BE2C (cell line): ENCODE data around the gene MAP4K4.
"Not testable (repeated sequence)": the region's sequence is repeated elsewhere in the genome, so short reads cannot be mapped to it uniquely, and the experiment has no call there.

Experiments
- DNase-seq: peaks from one replicate; pipeline ENCODE4 v3.0.0-alpha.2; 2020
- H3K27me3 ChIP-seq: fragments of 250-450 bp; sonication (Bioruptor Pico); 2 replicates; pipeline ENCODE4 v1.5.1; 2020; ENCODE audit warnings: mild to moderate bottlenecking
- H3K36me3 ChIP-seq: fragments of 250-450 bp; sonication (Bioruptor Pico); 2 replicates; pipeline ENCODE4 v1.5.1; 2020; ENCODE audit warnings: mild to moderate bottlenecking
- H3K4me1 ChIP-seq: fragments of 250-450 bp; sonication (Bioruptor Pico); 2 replicates; pipeline ENCODE4 v1.5.1; 2020
- H3K4me3 ChIP-seq: 2 replicates; pipeline ENCODE4 v1.5.1; 2011; ENCODE audit warnings: low read depth, low read length
- H3K9me3 ChIP-seq: fragments of 250-450 bp; sonication (Bioruptor Pico); 2 replicates; pipeline ENCODE4 v1.5.1; 2020
- TF ChIP-seq, protein P1 (sequence below): IDR thresholded peaks from 2 replicates; pipeline ENCODE4 v1.5.1; 2012; ENCODE audit warnings: mild to moderate bottlenecking, low read depth, low read length

The MAP4K4 gene

DNA sequence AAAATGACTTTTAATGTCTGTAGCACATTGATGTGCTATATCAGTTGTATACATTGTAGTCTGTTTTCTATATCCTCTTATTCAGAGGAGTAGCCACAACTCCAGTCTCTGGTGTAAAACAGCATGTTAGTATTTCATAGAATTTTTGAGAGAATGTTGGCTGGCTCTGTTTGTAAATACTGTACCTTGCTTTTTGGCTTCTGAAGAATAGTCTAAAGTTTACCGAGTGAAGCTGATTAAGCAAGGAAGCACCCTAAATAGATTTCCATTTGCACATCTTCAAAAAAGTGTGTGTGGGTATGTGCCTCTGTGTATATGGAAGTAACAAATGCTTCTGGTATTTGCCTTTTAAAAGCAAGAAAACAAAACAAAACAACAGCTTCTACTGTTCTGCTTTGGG lies 50.5 kb downstream of the MAP4K4 start:
- no peaks in the 10 kb centered on the region for H3K4me1 ChIP-seq

GRCh38 chr2:101748462-101748861 lies 51.0 kb downstream of the MAP4K4 start:
- H3K36me3 ChIP-seq, H3K27me3 ChIP-seq, H3K4me3 ChIP-seq, H3K9me3 ChIP-seq, H3K4me1 ChIP-seq, DNase-seq: not testable (repeated sequence)

More for the DNA sequence above, 50.5 kb downstream of the MAP4K4 start:
- no peaks in the 10 kb centered on the region for H3K36me3 ChIP-seq
- TF ChIP-seq, protein P1, sequence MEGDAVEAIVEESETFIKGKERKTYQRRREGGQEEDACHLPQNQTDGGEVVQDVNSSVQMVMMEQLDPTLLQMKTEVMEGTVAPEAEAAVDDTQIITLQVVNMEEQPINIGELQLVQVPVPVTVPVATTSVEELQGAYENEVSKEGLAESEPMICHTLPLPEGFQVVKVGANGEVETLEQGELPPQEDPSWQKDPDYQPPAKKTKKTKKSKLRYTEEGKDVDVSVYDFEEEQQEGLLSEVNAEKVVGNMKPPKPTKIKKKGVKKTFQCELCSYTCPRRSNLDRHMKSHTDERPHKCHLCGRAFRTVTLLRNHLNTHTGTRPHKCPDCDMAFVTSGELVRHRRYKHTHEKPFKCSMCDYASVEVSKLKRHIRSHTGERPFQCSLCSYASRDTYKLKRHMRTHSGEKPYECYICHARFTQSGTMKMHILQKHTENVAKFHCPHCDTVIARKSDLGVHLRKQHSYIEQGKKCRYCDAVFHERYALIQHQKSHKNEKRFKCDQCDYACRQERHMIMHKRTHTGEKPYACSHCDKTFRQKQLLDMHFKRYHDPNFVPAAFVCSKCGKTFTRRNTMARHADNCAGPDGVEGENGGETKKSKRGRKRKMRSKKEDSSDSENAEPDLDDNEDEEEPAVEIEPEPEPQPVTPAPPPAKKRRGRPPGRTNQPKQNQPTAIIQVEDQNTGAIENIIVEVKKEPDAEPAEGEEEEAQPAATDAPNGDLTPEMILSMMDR, result no peak
- H3K27me3 ChIP-seq, result no peaks in the 10 kb centered on the region
- H3K4me3 ChIP-seq, result no peak overlapping the region
- H3K9me3 ChIP-seq, result no peaks in the 10 kb centered on the region
- DNase-seq, result no peak

DNA sequence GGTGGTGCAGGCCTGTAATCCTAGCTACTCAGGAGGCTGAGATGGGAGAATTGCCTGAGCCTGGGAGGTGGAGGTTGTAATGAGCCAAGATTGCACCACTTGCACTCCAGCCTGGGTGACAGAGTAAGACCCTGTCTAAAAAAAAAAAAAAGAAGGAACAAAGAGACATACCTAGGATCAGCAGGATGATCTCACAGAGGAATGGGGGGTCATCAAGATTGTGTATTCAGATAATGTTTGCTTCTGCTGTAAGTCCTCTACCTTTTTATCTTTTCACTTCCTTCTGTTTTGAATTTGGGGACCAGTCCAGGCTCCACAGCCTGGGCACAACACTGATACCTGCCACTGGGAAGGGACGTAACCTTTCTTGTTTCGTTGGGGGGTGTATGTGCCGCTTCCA lies 53.2 kb downstream of the MAP4K4 start:
- TF ChIP-seq, protein P1, result no peak
- DNase-seq, result no peak
- H3K4me1 ChIP-seq, result no peaks in the 10 kb centered on the region

GRCh38 chr2:101751276-101751815 lies 53.8 kb downstream of the MAP4K4 start:
- Histone ChIP-seq H3K9me3 (no peaks in the 10 kb centered on the region), H3K27me3 (no peaks in the 10 kb centered on the region), H3K4me1 (no peaks in the 10 kb centered on the region), H3K36me3 (no peaks in the 10 kb centered on the region), H3K4me3 (no peak overlapping the region)
- TF ChIP-seq, protein P1, result no peak
- DNase-seq, result no peak

More for the DNA sequence above, 53.2 kb downstream of the MAP4K4 start:
- H3K9me3 ChIP-seq, result no peaks in the 10 kb centered on the region
- H3K36me3 ChIP-seq, result no peaks in the 10 kb centered on the region
- no peaks in the 10 kb centered on the region for H3K27me3 ChIP-seq
- H3K4me3 ChIP-seq, result no peak overlapping the region

DNA sequence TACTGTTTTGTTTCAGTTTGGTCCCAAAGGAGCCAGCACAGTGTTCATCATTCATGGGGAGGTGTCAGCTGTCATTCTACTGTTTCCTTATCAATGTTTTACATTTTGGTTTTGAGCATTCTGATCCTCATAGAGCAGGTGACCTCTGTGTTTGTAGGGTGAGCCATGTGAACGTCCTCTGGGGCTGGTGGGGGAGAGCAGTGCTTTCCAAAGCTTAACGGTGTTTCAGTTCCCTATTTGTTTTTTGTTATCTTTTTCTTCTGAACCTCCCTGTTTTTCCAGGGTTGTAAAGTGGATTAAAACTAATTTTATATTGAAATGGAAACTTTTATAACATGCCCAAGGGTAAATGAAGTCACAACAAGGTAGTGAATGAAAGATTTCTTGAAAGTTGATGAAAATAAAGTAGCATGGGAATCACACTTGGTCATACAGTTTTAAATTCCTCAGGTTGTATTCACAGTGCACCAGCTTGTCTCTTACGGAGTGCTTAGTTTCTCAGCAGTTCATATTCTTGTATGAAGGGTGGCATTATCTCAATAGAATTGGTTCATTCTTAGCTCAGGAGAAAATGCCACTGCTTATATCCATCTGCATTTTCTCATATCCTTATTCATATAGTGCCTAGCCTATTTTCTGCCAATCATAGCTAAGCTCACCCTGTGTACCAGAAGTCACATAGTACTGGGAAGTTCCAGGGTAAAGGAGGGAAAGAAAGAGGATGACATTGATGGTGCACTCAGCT lies 54.5 kb downstream of the MAP4K4 start:
- TF ChIP-seq, protein P1, result no peak
- Histone ChIP-seq H3K4me3 (no peak overlapping the region), H3K27me3 (no peaks in the 10 kb centered on the region), H3K36me3 (no peaks in the 10 kb centered on the region), H3K9me3 (no peaks in the 10 kb centered on the region), H3K4me1 (no peaks in the 10 kb centered on the region)
- DNase-seq, result no peak

GRCh38 chr2:101752716-101753616 lies 55.5 kb downstream of the MAP4K4 start:
- TF ChIP-seq, protein P1, result no peak
- H3K9me3 ChIP-seq, result no peaks in the 10 kb centered on the region
- H3K27me3 ChIP-seq, result no peaks in the 10 kb centered on the region
- no peak for DNase-seq
- H3K4me3 ChIP-seq, result no peak overlapping the region
- no peaks in the 10 kb centered on the region for H3K4me1 ChIP-seq
- H3K36me3 ChIP-seq, result no peaks in the 10 kb centered on the region
